ENCODE measurements around the gene FARP1.

DNA sequence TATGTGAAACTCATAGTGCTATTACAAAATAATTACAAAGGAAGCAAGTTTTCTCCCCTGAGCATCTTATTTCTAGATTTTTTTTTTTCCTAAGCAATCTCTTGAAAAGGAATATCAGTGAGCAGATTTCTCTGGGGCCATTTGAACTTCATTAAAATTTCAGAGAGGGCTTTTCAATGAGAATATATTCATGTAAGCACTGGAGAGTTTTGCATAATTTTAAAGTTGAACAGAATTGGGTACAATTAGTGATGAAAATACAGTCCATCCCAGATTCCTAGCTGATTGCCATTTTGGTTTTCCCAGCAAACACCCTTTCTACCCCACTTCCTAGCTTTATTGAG, 101.0 kb downstream of the FARP1 start:
- TF ChIP-seq TAF1 (IDR thresholded peaks at IDR 0.05; ENCODE audit: low read depth) = no peak
- TF ChIP-seq, protein P1, sequence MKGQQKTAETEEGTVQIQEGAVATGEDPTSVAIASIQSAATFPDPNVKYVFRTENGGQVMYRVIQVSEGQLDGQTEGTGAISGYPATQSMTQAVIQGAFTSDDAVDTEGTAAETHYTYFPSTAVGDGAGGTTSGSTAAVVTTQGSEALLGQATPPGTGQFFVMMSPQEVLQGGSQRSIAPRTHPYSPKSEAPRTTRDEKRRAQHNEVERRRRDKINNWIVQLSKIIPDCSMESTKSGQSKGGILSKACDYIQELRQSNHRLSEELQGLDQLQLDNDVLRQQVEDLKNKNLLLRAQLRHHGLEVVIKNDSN (IDR thresholded peaks at IDR 0.05) = no peak
- no peak for TF ChIP-seq ZBTB7A (IDR thresholded peaks at IDR 0.05; ENCODE audit: low read depth)
- TF ChIP-seq EGR1 (IDR thresholded peaks at IDR 0.05) = no peak
- no peak for TF ChIP-seq TCF12 (IDR thresholded peaks at IDR 0.05; ENCODE audit: low read depth)
- no peak for TF ChIP-seq RAD21 (IDR thresholded peaks at IDR 0.05; ENCODE audit: low read depth)
